HG03460 (cell line): ENCODE results near the gene C2orf78.
"Not testable (repeated sequence)": the region's sequence is repeated elsewhere in the genome, so short reads cannot be mapped to it uniquely, and the experiment has no call there.

Source experiments
- ATAC-seq: cut with Tn5 transposase; IDR thresholded peaks from one replicate; pipeline ENCODE4 v1.9.1; 2021; ENCODE audit not compliant: unreplicated experiment

The C2orf78 gene

DNA sequence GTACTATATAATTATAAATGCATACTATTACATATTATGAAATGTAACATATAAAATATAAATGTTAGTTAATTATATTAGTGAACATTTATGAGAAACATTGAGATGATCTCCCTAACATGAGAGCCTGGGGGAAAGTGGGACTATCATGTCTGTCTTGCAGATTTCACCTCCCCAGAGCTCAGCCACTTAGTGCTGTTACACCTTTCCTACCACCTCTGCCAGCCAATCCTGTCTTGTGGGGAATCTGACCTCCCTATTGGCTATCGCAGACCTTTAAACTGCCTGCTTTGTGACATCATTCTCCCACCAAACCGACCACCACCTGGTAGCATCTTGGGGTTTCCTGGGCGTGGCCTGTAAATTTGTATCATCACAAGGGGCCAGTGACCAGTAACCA lies at the start of gene C2orf78:
Gene C2orf78 (plus strand): TSS at position 301 of the 400 bp plus-strand sequence. CDS start 127 bp downstream, outside the sequence.
- ATAC-seq = not testable (repeated sequence)

GRCh38 chr2:73736378-73736777 lies 47.6 kb upstream of the C2orf78 start:
- no peak for ATAC-seq

GRCh38 chr2:73736855-73737779 lies 46.9 kb upstream of the C2orf78 start, which contains the start of gene TPRKB:
TPRKB (minus strand) TSS chr2:73737345; CDS start chr2:73734569, 2,776 bp downstream.
- peak; percentile 95 for ATAC-seq

- no peak for ATAC-seq
These were observed 44.9 kb upstream of the C2orf78 start for GRCh38 chr2:73739101-73739500.

GRCh38 chr2:73740767-73741166 lies 43.2 kb upstream of the C2orf78 start:
- no peak for ATAC-seq

DNA sequence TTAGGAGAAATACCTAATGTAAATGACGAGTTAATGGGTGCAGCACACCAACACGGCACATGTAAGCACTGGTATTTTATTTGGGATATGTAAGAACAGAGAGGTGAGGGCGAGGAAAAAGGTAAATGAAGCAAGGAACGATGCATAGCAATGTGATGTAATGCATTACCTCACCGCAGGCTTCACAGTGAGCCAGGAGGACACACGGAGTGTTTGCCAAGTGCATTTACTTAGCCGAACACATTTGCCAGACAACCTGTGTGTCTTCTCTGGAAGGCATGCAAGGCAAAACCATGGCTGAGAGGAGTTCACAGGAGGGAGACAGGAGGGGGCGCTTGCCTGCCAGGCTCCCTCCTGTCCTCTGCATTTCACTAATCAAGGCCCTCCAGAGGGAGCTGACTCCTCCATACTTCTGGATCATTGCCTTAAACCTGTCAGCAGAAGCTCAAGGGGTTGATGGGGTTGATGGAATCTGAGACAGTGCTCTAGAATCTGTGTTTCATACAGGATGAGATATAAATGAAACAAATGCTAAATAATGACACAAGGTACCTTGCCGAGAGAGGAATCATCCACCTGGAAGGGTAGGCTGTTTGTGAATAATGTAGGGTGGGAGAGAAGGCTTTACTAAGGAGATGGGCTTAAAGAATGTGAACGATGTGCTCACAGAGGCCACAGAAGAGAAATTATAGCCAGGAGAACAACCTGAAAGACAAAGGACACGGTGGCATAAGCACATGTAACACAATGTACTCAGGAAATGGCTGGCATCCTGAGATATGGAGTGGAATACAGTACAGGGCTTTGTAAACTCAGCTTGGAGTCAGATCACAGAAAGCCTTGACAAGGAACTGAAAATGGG lies 37.7 kb upstream of the C2orf78 start:
- no peak for ATAC-seq

- ATAC-seq = no peak
These were observed 37.1 kb upstream of the C2orf78 start for GRCh38 chr2:73746877-73747208.

- no peak for ATAC-seq
These were observed 34.7 kb upstream of the C2orf78 start for GRCh38 chr2:73749314-73749713.

- not testable (repeated sequence) for ATAC-seq
These were observed 29.7 kb upstream of the C2orf78 start for GRCh38 chr2:73754332-73754731.

DNA sequence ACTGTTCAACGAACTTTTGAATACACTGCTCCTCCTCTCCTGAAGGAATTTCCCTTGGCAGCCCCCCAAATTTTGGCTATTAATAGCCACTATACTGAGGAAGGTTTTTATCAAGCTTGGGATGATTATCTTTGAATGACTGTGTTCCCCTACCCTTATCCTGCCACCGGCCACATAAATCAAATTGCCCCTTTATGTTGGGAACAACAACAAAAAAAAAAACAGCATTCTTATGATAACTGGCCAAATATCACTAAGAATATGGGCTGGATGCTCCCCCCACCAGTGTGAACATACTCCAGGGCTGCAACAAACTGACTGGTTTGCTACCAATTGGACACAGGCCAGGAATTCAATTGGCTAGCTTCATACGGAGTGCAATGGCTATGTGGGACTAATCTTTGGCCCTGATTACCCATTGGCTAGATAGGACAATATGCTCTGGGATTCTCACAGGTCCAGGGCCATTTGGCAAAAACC lies 24.7 kb upstream of the C2orf78 start:
- ATAC-seq = no peak

GRCh38 chr2:73759904-73760303 lies 24.1 kb upstream of the C2orf78 start:
- ATAC-seq = no peak

DNA sequence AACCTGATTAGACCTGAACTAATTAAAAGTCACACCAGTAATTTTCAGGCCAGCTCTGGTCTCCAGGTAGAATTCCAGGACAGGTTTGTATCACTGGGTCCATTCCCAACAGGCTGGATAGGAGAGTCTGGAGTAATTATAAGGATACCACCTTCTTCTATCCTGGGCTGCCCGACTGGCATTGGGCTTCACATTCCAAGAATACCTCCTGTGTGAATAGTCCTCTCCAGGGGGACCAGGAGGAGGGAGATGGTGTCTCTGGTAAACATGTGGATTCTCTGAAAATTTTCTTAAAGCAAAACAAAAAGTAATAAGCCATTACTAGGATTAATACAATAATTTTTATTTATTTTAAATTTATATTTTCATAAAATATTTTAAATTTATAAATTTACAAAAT lies 21.4 kb upstream of the C2orf78 start:
- no peak for ATAC-seq

GRCh38 chr2:73764945-73765344 lies 19.0 kb upstream of the C2orf78 start:
- no peak for ATAC-seq

GRCh38 chr2:73766349-73766748 lies 17.6 kb upstream of the C2orf78 start:
- no peak for ATAC-seq

DNA sequence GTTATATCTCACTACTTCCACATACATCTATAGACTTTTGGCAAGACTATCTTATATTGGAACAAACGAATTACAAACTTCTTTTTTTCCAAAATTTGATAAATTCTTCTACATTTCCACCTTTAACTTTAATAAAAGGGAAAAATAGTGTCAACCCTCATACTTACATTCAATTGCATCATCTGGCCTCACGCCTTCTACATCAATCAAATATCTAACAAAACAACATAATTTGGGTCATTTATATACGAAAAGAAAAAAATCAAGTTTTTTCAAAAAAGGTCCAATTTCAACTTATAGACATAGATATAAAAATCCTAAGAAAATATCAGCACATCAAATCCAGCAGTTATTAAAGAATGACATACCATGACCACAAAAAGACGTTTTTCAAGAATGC lies 17.0 kb upstream of the C2orf78 start:
- ATAC-seq = no peak

GRCh38 chr2:73770725-73771124 lies 13.3 kb upstream of the C2orf78 start:
- ATAC-seq = no peak

DNA sequence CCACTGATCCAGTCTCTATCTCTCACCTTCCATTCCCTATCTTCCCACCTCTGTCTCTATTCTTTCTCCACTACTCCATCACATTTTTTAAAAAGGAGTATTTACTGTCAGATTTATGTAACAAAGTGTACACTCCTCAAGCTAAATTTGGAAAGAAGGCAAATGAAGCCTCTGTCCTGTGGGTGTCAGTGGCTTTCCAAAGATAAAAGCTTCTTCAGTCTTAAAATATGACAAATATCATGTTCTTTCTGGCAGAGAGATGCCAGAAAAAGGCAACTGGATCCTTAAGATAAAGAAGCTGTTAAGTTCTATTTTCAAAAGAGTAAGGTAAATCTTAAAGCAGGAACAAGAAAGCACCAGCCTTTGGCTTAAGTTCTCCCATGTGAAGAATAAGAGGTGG lies 11.2 kb upstream of the C2orf78 start:
- ATAC-seq = no peak

DNA sequence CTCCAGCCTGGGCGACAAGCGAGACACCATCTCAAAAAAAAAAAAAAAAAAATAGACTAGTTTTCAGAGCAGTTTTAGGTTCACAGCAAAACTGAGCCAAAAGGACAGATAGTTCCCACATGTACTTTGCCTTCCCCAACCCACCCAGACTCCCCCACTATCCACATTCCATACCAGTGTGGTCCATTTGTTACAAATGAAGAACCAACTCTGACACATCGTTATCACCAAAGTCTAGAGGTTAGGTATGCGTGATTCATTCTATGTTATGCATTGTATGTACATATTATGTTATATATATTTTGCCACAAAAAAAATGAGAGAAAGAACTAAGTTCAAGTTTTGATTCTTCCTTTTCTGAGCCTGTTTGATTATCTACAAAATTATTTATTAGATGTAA lies 7.6 kb upstream of the C2orf78 start:
- ATAC-seq = no peak

DNA sequence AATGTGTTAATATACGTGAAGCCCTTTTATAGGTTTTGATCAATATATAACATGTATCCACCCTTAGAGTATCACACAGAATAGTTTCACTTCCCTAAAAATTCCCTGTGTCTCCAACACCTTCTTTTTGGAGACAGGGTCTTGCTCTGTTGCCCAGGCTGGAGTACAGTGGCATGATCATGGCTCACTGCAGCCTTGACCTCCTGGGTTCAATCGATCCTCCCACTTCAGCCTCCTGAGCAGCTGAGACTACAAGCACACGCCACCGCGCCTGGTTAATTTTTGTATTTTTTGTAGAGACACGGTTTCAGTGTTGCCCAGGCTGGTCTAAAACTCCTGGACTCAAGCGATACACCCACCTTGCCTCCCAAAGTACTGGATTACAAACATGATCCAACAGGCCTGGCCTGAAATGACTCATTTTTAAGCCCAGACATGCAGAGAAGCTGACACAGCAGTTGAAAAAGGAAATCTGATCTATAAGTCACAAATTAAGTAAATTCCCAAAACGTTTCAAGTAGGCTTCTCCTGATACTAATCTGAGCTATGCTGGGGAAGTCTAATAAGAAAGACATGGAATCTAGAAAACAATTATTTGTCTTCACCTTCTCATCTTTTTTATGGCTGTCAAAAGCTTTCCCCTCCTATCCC lies 7.0 kb upstream of the C2orf78 start:
- ATAC-seq = no peak

DNA sequence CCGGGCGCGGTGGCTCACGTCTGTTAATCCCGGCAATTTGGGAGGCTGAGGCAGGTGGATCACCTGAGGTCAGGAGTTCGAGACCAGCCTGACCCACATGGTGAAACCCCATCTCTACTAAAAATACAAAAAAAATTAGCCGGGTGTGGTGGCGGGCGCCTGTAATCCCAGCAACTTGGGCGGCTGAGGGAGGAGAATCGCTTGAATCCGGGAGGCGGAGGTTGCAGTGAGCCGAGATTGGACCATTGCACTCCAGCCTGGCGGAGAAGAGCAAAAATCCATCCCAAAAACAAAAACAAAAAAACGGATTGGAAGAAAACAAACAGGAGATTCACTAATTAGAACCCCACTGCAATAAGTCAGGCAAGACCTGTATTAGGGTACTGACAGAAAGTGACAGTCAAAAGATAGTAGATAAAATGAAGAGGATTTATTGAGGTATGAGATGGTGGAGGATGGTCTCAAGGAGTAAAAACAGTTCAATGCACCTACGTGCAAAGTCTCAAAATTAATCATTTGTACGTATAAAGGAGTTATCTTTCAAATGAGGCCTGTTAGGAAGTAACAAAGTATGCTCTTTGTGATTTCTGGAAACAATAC lies 5.0 kb upstream of the C2orf78 start:
- not testable (repeated sequence) for ATAC-seq
